GM19023 (cell line): ENCODE measurements around the gene PTPN21.

Source experiments
- ATAC-seq: cut with Tn5 transposase; IDR thresholded peaks from one replicate; pipeline ENCODE4 v1.9.1; 2021; ENCODE audit warnings: mild to moderate bottlenecking, moderate library complexity; ENCODE audit not compliant: unreplicated experiment

PTPN21 gene

GRCh38 chr14:88473791-88474190 lies 81.0 kb downstream of the PTPN21 start:
- no peak for ATAC-seq

DNA sequence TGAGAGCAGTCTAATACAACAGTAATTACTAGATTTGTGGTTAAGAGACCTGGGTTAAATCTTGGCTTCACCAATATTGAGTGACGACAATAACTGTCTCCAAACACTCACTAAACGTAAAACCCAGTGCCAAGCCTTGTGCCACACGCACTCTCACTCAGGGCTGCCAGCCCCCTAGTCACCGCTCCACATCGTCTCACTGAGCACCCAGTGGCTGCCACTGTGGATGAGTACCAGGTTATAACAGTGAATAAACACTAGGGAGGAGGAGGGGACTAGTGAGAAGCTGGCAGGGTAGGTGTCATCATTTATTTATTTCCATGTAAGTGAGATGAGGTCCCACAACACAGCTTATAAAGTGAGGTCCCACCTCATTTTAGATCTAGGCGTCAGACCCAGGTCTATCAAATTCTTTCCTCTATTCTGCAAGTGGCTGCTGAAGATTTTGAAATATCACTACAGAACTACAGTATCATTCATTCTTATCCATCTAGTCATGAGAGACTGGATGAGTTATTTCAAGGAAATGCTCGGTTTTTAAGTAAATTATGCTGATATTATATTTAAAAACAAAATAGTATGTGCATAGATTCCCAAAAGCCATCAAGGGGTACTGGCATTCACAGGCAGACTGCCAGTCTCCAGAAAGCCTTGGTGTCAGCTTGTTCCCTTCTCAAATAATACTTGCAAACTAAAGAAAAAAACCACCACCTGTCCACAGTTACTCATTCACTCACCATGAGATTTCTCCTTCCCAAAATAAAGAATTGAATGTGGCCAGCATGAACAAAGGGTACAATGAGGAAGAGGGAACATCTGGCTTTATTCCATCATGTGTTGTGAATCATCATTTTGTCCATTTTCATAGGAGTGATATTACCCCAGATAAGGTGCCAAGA lies 84.0 kb downstream of the PTPN21 start:
- ATAC-seq, result no peak

GRCh38 chr14:88468406-88468805 lies 86.4 kb downstream of the PTPN21 start:
- ATAC-seq, result no peak

DNA sequence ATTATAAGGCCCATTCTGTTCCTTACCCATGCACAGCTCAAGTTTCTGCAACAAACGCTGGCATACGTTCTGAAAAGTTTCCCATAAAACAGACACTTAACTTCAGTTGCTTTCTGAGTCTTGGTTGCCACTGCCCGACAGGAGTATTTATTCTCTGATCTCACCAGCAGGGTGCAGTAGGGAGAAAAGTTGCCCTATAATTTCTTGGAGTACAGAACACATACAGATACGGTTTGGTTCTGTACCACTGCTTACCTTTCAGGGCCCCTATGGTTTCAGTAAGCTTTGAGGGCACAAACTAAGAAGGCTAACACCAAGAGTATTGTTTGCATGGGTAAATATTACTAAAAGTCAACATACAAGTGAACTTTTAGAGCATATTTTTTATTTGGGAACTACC lies 91.5 kb downstream of the PTPN21 start:
- ATAC-seq, result no peak

- ATAC-seq, result no peak
Measured at GRCh38 chr14:88454886-88455285, 99.9 kb downstream of the PTPN21 start.

DNA sequence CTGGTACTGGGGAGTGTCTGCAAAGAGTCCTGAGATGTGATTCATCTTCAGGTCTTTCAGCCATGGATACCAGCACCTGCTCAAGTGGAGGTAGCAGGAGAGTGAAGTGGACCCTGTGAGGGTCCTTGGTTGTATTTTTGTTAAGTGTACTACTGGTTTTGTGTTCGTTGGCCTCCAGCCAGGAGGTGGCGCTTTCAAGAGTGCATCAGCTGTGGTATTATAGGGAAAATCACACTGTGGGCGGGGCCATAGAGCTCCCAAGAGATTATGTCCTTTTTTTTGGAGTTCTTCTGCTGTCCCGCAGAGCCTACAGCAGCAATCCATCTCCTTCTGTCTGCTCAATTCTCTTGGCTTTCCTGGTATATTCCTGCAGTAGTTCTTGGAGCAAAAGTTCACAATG lies 102.6 kb downstream of the PTPN21 start:
- ATAC-seq, result no peak

DNA sequence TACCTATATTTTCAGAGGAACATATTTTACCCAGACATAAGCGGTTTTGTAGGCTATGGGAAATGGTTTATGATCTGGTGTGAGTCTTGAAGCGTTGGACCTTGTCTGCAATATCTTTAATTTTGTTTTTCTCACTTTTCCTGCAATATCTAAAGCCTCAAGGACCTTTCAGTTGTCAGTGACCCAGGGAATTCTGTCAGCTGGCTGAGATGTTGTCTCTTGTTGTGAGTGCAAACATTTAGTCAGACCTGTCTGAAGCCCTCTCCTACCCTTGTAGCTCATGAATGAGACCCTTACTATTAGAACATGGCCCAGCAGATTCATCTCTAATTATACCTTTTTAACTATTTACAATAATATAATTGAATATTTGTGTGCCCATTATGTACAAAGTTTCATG lies 115.7 kb downstream of the PTPN21 start:
- no peak for ATAC-seq

DNA sequence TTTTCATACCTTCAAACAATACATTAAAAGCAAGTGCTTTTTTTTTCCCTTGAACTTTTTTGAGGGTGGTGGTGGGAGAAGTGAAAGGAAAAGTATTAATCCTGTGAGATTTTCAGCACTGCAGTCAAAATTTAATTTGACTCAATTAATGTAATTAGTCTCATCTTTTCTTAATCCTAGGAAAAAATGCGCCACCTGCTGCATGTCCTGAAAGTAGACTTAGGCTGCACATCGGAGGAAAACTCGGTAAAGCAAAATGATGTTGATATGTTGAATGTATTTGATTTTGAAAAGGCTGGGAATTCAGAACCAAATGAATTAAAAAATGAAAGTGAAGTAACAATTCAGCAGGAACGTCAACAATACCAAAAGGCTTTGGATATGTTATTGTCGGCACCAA lies 117.1 kb downstream of the PTPN21 start:
- no peak for ATAC-seq

DNA sequence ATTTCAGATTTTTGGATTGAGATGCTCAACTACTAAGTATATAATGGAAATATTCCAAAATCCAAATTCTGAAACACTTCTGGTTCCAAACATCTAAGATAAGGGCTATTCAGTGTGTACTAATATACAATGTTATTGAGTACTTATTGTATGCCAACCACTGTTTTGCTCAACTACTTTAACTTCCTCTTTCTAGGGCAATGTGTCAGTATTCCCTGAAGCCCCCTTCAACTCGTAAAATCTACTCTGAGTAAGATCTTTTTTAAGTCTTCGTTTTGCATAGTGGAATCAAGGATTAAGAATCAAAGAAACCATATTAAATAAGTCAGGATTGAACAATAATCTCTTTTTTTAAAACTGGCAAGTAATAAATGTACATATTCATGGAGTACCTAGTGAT lies 123.8 kb downstream of the PTPN21 start:
- no peak for ATAC-seq

DNA sequence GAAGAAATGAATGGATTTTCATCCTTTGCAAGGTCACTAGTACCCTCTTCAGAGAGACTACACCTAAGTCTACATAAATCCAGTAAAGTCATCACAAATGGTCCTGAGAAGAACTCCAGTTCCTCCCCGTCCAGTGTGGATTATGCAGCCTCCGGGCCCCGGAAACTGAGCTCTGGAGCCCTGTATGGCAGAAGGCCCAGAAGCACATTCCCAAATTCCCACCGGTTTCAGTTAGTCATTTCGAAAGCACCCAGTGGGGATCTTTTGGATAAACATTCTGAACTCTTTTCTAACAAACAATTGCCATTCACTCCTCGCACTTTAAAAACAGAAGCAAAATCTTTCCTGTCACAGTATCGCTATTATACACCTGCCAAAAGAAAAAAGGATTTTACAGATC lies 128.5 kb downstream of the PTPN21 start:
- no peak for ATAC-seq

DNA sequence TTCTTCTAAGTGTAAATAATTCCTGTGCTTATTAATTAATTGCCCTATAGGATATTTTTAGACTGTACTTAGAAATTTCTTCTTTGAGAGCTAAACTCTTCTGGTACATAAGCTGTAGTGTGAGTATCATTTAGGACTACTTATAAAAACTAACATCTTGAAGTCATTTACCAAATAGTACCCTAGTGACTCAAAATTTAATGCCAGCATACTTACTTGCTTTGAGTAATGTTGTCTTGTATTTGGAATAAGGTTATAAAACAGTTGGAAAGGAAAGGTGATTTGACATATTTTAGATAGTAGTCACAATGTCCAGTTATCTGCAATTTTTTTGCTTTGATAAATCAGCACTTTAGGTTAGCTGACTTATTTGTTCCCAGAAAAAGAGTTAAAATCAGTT lies 130.2 kb downstream of the PTPN21 start:
- no peak for ATAC-seq

GRCh38 chr14:88422919-88423650 lies 131.7 kb downstream of the PTPN21 start:
- no peak for ATAC-seq

DNA sequence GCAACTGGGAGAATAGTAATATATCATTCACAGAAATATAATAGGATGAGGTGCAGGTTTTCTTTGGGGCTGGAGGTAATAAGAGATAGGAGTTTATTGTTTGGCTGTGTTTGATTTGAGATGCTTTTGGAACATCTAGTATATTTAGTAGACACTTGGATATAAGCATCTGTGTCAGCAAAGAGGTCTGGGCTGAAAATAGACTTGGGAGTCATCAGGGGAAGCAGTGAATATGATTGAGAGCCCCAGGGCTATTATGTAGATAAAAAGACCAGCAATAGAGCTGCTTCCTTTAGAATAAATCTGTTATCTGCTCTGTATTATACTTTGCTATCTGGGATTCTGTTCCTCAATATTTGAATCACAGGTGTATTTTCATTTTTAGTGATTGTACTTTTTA lies 132.8 kb downstream of the PTPN21 start:
- ATAC-seq, result no peak

DNA sequence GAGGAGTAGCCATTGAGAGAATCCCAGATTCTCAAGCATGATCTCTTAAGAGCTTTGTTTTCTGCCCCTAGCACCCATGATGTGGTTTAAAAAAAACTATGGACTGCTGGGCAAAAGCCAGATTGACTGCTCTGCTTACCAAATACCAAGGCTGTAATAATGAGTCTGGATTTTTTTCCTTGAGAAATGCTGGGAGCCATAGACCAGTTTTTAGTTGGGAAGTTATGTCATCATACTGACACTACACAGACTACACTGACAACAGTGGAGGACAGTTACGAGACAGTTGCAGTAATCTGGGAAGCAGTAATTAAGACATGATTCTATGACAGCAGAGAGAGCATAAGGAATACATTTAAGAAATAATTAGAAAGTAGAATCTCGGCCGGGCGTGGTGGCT lies 133.5 kb downstream of the PTPN21 start:
- no peak for ATAC-seq

GRCh38 chr14:88420187-88420586 lies 134.6 kb downstream of the PTPN21 start:
- ATAC-seq, result no peak

DNA sequence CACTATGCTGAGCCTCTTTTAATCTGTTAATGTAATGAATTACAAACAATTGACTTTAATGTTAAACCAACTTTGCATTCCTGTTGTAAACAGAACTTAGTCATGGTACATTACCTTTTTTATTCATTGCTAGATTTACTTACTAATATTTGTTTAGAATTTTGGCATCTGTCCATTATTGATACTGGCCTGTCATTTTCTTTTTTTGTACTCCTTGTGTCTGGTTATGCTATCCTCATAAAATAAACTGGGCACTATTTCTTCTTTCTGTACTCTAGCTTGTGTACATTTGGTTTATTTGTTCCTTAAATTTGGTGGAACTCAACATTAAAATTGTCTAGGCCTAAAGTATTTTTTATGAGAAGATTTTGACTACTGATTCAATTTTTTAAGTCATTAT lies 137.2 kb downstream of the PTPN21 start:
- ATAC-seq, result no peak
